Psoas muscle (tissue), 8 donors: ENCODE results near the gene HNF1A. TPM values are rescaled to one million over a fixed set of nuclear protein-coding genes. Genes with fewer than 3 reads are reported as not detected.

Experiments
- ATAC-seq, 4 donors: fragments of 200-7000 bp; cut with Tn5 transposase; one replicate each; pipeline ENCODE4 v1.9.1; 2020; ENCODE audit warnings: moderate library complexity in 3 of 4, mild to moderate bottlenecking in 2 of 4
- DNase-seq, 2 donors: peaks; one replicate each; pipeline ENCODE4 v3.0.0-alpha.2; 2020
- H3K27ac ChIP-seq: fragments of 200-600 bp; one replicate; pipeline ENCODE4 v1.8.0; 2022
- H3K27me3 ChIP-seq, 3 donors: fragments of 200-600 bp in 1 of 3; one replicate each; pipeline versions ENCODE4 v1.6.1 to v1.8.0; 2013 to 2022; ENCODE audit warnings: low read length in 2 of 3, mild to moderate bottlenecking in 2 of 3, moderate library complexity in 1 of 3; ENCODE audit not compliant: insufficient read depth in 3 of 3
- H3K36me3 ChIP-seq, 2 donors: fragments of 200-600 bp in 1 of 2; one replicate each; pipeline versions ENCODE4 v1.6.1 to v1.8.0; 2013 to 2022; ENCODE audit warnings: low read depth in 1 of 2, mild to moderate bottlenecking in 1 of 2, moderate library complexity in 1 of 2; ENCODE audit not compliant: insufficient read depth in 1 of 2
- H3K4me1 ChIP-seq: fragments of 200-600 bp; one replicate; pipeline ENCODE4 v1.8.0; 2022
- H3K4me3 ChIP-seq: fragments of 200-600 bp; one replicate; pipeline ENCODE4 v1.8.0; 2022; ENCODE audit warnings: mild to moderate bottlenecking
- H3K9me3 ChIP-seq: fragments of 200-600 bp; one replicate; pipeline ENCODE4 v1.8.0; 2022
- CTCF ChIP-seq: fragments of 200-600 bp; IDR thresholded peaks from one replicate; pipeline ENCODE4 v1.8.0; 2022; ENCODE audit warnings: antibody characterized with exemption
- WGBS, 3 donors: extraction: QIAGEN DNeasy Blood & Tissue Kit; methylation state at CpG; one replicate each; pipeline versions ENCODE4 v1.1.6 to v1.1.7; 2013; 5-methylcytosine and 5-hydroxymethylcytosine counted together
- intact Hi-C, 2 donors: fragments of 100-400 bp; cut with DNase I; formaldehyde crosslinking; loops; one replicate each; pipeline versions ENCODE4 v1.11.0 to v1.14.2; 2022
- long read RNA-seq, 2 donors: library from polyadenylated mRNA; unstranded; transcript quantifications; one replicate each; pipeline ENCODE4 v2.0.0, GENCODE V29; 2021
- polyA plus RNA-seq, 3 donors: library from polyadenylated mRNA; stranded (reverse); fragments of 200-250 nt; gene quantifications; one replicate each; pipeline ENCODE4 v1.2.3, GENCODE V29; 2013
- total RNA-seq, 4 donors: library from RNA; stranded (reverse); fragmentation: NEBNext Ultra II Directional in 2 of 4; extraction: Animal tissue kit (Norgen Biotek cat#: 25700) in 2 of 4; gene quantifications; one replicate each; pipeline versions ENCODE4 v1.2.1 to v1.2.4, GENCODE V29; 2021 to 2023
- donor health status: healthy with polysubstance abuse.
- donor health status: DM: no; HTN: no; CAD: no; lungs with moderate emphysema.
- donor health status: Bipolar disorder and iron deficiency.
- donor health status: healthy.
- donor health status: DM: yes; HTN: yes; CAD: no.
- donor health status: DM: no; HTN: no; CAD: no.
- donor health status: DM: no; HTN: no; CAD: no.
- donor health status: DM: yes; HTN: yes; CAD: no.

Gene HNF1A
- total RNA-seq (not detected), polyA plus RNA-seq (under 1 TPM in 2 of 3 donors, not detected in 1; 0.07 to 0.18 TPM)
- long read RNA-seq, donor 1 = 0 reads
- long read RNA-seq, donor 2, partial matches to known transcripts = 0 of 2 reads
- long read RNA-seq, donor 2, other reads (novel, unspliced or antisense) = 2 of 2 reads

- TF ChIP-seq CTCF = no peak
- intact Hi-C loops = no loop called here
- Histone ChIP-seq H3K27me3 (peaks cover 0 to 3% (median 0%) of the 10 kb centered on the region in 3 donors), H3K36me3 (no peaks in the 10 kb centered on the region), H3K4me3 (no peak within 1 kb of the TSS), H3K27ac (no peak within 1 kb of the TSS), H3K4me1 (no peaks in the 10 kb centered on the region), H3K9me3 (no peaks in the 10 kb centered on the region)
- 80 to 81% (median 80%) methylated on average over 39 to 40 of the region's 40 CpGs for WGBS, 3 donors
- DNase-seq (no peak), ATAC-seq (no peak)
These were observed at the start of gene HNF1A for GRCh38 chr12:120978296-120979219. Gene HNF1A, plus strand, starts transcription at chr12:120978543. Its CDS starts 226 bp downstream, at chr12:120978769.

GRCh38 chr12:120928864-120929652, 49.3 kb upstream of the HNF1A start:
- Histone ChIP-seq H3K9me3 (no peaks in the 10 kb centered on the region), H3K36me3 (no peaks in the 10 kb centered on the region), H3K27ac (no peak overlapping the region), H3K4me3 (no peak overlapping the region), H3K4me1 (no peaks in the 10 kb centered on the region), H3K27me3 (no peaks in the 10 kb centered on the region)
- ATAC-seq = peak in 1 of 4 donors; percentile 46
- intact Hi-C loops = no loop called here
- 63 to 71% (median 65%) methylated on average over 13 of the region's 13 CpGs for WGBS, 3 donors
- TF ChIP-seq CTCF = no peak
- peak in 1 of 2 donors; percentile 48 for DNase-seq

- Histone ChIP-seq H3K27me3 (no peaks in the 10 kb centered on the region), H3K4me1 (no peaks in the 10 kb centered on the region), H3K9me3 (no peaks in the 10 kb centered on the region), H3K4me3 (no peak overlapping the region), H3K36me3 (no peaks in the 10 kb centered on the region), H3K27ac (no peak overlapping the region)
- intact Hi-C loops = no loop called here
- WGBS, 3 donors = 90 to 94% (median 91%) methylated on average over 5 of the region's 5 CpGs
- ATAC-seq = no peak
- DNase-seq = peak in 1 of 2 donors; percentile 9
- TF ChIP-seq CTCF = no peak
These were observed 48.3 kb upstream of the HNF1A start for GRCh38 chr12:120930032-120930431.

- DNase-seq = no peak
- Histone ChIP-seq H3K4me3 (no peak overlapping the region), H3K27ac (no peak overlapping the region), H3K27me3 (no peaks in the 10 kb centered on the region), H3K36me3 (no peaks in the 10 kb centered on the region), H3K9me3 (no peaks in the 10 kb centered on the region), H3K4me1 (no peaks in the 10 kb centered on the region)
- intact Hi-C loops = no loop called here
- TF ChIP-seq CTCF = no peak
- no peak for ATAC-seq
- WGBS, 3 donors = 85 to 86% (median 85%) methylated on average over 7 of the region's 7 CpGs
These were observed 46.3 kb upstream of the HNF1A start for GRCh38 chr12:120932058-120932457.
